Transverse colon (tissue), 4 donors: ENCODE measurements around the gene ABCA1. TPM values are rescaled to one million over a fixed set of nuclear protein-coding genes. Genes with fewer than 3 reads are reported as not detected.

ENCODE experiments used
- DNase-seq: peaks from one replicate; pipeline ENCODE4 v3.0.0-alpha.2; 2019
- H3K27ac ChIP-seq, 4 donors: fragments of 200-600 bp; sonication (generic); 2 replicates each; pipeline ENCODE4 v1.5.1; 2016 to 2018; ENCODE audit warnings: inconsistent platforms in 4 of 4
- H3K27me3 ChIP-seq: fragments of 200-600 bp; sonication (generic); 2 replicates; pipeline ENCODE4 v1.5.1; 2017; ENCODE audit warnings: inconsistent platforms
- H3K36me3 ChIP-seq, 4 donors: fragments of 200-600 bp; sonication (generic); 2 replicates each; pipeline ENCODE4 v1.5.1; 2017 to 2019; ENCODE audit warnings: inconsistent platforms in 4 of 4
- H3K4me1 ChIP-seq, 4 donors: fragments of 200-600 bp; sonication (generic); 2 replicates each; pipeline ENCODE4 v1.5.1; 2017 to 2020; ENCODE audit warnings: inconsistent platforms in 4 of 4
- H3K4me3 ChIP-seq, 4 donors: fragments of 200-600 bp; sonication (generic); 1 replicate in 1 of 4; 2 replicates in 3 of 4; pipeline versions ENCODE4 v1.5.1 to v1.6.1; 2017 to 2019; ENCODE audit warnings: inconsistent platforms in 4 of 4
- H3K9me3 ChIP-seq, 2 donors: fragments of 200-600 bp; sonication (generic); 2 replicates each; pipeline ENCODE4 v1.5.1; 2017 to 2019; ENCODE audit warnings: inconsistent platforms in 2 of 2
- CTCF ChIP-seq, 5 experiments: fragments of 200-600 bp in 3 of 5; fragments of 450-650 bp in 2 of 5; sonication (generic) in 3 of 5; IDR thresholded peaks; 1 replicate in 2 of 5; 2 replicates in 3 of 5; pipeline ENCODE4 v1.5.1; 2016 to 2017; ENCODE audit warnings: antibody characterized with exemption in 5 of 5, inconsistent platforms in 3 of 5, mild to moderate bottlenecking in 2 of 5, moderate library complexity in 1 of 5
- EP300 ChIP-seq: sonication (generic); formaldehyde crosslinking; IDR thresholded peaks from one replicate; pipeline ENCODE4 v1.6.1; 2017; ENCODE audit warnings: antibody characterized with exemption, low read depth
- POLR2A ChIP-seq: fragments of 450-650 bp; IDR thresholded peaks from one replicate; pipeline ENCODE4 v1.6.1; 2016; ENCODE audit warnings: antibody characterized with exemption, mild to moderate bottlenecking, moderate library complexity
- POLR2AphosphoS5 ChIP-seq, 3 donors: sonication (generic); formaldehyde crosslinking; IDR thresholded peaks; one replicate each; pipeline ENCODE4 v1.6.1; 2016; ENCODE audit warnings: antibody characterized with exemption in 3 of 3
- WGBS, 2 donors: methylation state at CpG; one replicate each; pipeline ENCODE4 v1.1.5; 2018; ENCODE audit warnings: low coverage in 1 of 2; 5-methylcytosine and 5-hydroxymethylcytosine counted together
- in situ Hi-C, 4 donors: fragments of 200-750 bp; cut with MboI; loops; one replicate each; pipeline versions ENCODE4 v1.15.0 to v1.15.1; 2017; ENCODE audit warnings: low sequenced_read_pairs in 3 of 4, low pct_ligation_motif_present in 1 of 4, low pct_unique_long_range_greater_than_20kb in 1 of 4
- intact Hi-C: fragments of 100-400 bp; cut with DNase I; formaldehyde crosslinking; loops from one replicate; pipeline ENCODE4 v1.15.1; 2023; ENCODE audit warnings: low total_unique reads
- total RNA-seq, 4 donors: library from RNA; depleted of rRNA; stranded (reverse); fragments of >200 nt; gene quantifications; one replicate each; pipeline ENCODE4 v1.1.0, GENCODE V29; 2016

The ABCA1 gene
- total RNA-seq, 4 donors from 2014 or later, result 20.5 to 67.3 (median 60.5) TPM

GRCh38 chr9:104863180-104863883, 64.6 kb downstream of the ABCA1 start:
- peak; percentile 57 to 76 (median 64) for TF ChIP-seq CTCF (IDR thresholded peaks at IDR 0.05)
- TF ChIP-seq POLR2AphosphoS5 (IDR thresholded peaks at IDR 0.05), result no peak
- Histone ChIP-seq H3K27me3 (no peaks in the 10 kb centered on the region), H3K36me3 (peaks cover 0 to 18% (median 6%) of the 10 kb centered on the region in 4 donors), H3K4me3 (no peak overlapping the region), H3K4me1 (peaks cover 9 to 55% (median 26%) of the 10 kb centered on the region in 4 donors), H3K9me3 (no peaks in the 10 kb centered on the region), H3K27ac (peak overlapping the region; percentile 47 to 55 (median 52))
- in situ Hi-C loops (loop anchor here in 3 of 4 donors (10.0 to 25.0 kb wide), 4 partner anchors 61 to 551 kb away; partner anchors contain the start of gene ABCA1 (in 1 of the 3)), intact Hi-C loops (loop anchor here (10.0 kb wide), 1 partner anchor 551 kb away; no protein-coding TSS in a partner anchor)
- DNase-seq, result peak; percentile 32
- WGBS, 2 donors, result 33 to 37% methylated on average over 4 of the region's 4 CpGs

GRCh38 chr9:104861397-104861796, 66.6 kb downstream of the ABCA1 start:
- Histone ChIP-seq H3K4me3 (no peak overlapping the region), H3K27me3 (no peaks in the 10 kb centered on the region), H3K36me3 (peaks cover 0 to 15% (median 6%) of the 10 kb centered on the region in 4 donors), H3K27ac (peak overlapping the region in 3 of 4 donors; percentile 17 to 52 (median 18)), H3K4me1 (peaks cover 9 to 52% (median 26%) of the 10 kb centered on the region in 4 donors), H3K9me3 (no peaks in the 10 kb centered on the region)
- in situ Hi-C loops (loop anchor here in 3 of 4 donors (10.0 to 25.0 kb wide), 4 partner anchors 63 to 553 kb away; partner anchors contain the start of gene ABCA1 (in 1 of the 3)), intact Hi-C loops (loop anchor here (10.0 kb wide), 1 partner anchor 553 kb away; no protein-coding TSS in a partner anchor)
- DNase-seq, result no peak
- TF ChIP-seq EP300, result no peak
- no peak for TF ChIP-seq CTCF (IDR thresholded peaks at IDR 0.05)
- no peak for TF ChIP-seq POLR2A
- no peak for TF ChIP-seq POLR2AphosphoS5 (IDR thresholded peaks at IDR 0.05)
- WGBS, 2 donors, result 49 to 76% methylated on average over 2 of the region's 2 CpGs

- Histone ChIP-seq H3K9me3 (no peaks in the 10 kb centered on the region), H3K36me3 (peaks cover 0 to 15% (median 7%) of the 10 kb centered on the region in 4 donors), H3K27me3 (no peaks in the 10 kb centered on the region), H3K4me3 (no peak overlapping the region), H3K27ac (peak overlapping the region; percentile 17 to 52 (median 32)), H3K4me1 (peaks cover 9 to 41% (median 24%) of the 10 kb centered on the region in 4 donors)
- TF ChIP-seq POLR2AphosphoS5 (IDR thresholded peaks at IDR 0.05) (no peak), POLR2A (no peak), CTCF (IDR thresholded peaks at IDR 0.05) (no peak), EP300 (no peak)
- no peak for DNase-seq
- intact Hi-C loops, result loop anchor here (10.0 kb wide), 1 partner anchor 555 kb away; no protein-coding TSS in a partner anchor
- 45 to 64% methylated on average over 2 of the region's 2 CpGs for WGBS, 2 donors
- in situ Hi-C loops, result loop anchor here in 3 of 4 donors (10.0 to 25.0 kb wide), 4 partner anchors 65 to 555 kb away; partner anchors contain the start of gene ABCA1 (in 1 of the 3)
These were observed 67.7 kb downstream of the ABCA1 start for GRCh38 chr9:104860263-104860662.

GRCh38 chr9:104858846-104859245, 69.1 kb downstream of the ABCA1 start:
- 33 to 37% methylated on average over 1 of the region's 1 CpG for WGBS, 2 donors
- H3K4me3 ChIP-seq, result no peak overlapping the region
- no peaks in the 10 kb centered on the region for H3K27me3 ChIP-seq
- intact Hi-C loops, result no loop called here
- no peaks in the 10 kb centered on the region for H3K9me3 ChIP-seq
- DNase-seq, result no peak
- H3K4me1 ChIP-seq, result peaks cover 0 to 35% (median 14%) of the 10 kb centered on the region in 4 donors
- H3K27ac ChIP-seq, result peak overlapping the region in 3 of 4 donors; percentile 8 to 52 (median 37)
- TF ChIP-seq CTCF (IDR thresholded peaks at IDR 0.05), result no peak
- TF ChIP-seq POLR2AphosphoS5 (IDR thresholded peaks at IDR 0.05), result no peak
- TF ChIP-seq EP300, result no peak
- TF ChIP-seq POLR2A, result no peak
- in situ Hi-C loops, result loop anchor here in 1 of 4 donors (25.0 kb wide), 1 partner anchor 553 kb away; no protein-coding TSS in a partner anchor
- peaks cover 0 to 17% (median 7%) of the 10 kb centered on the region in 4 donors for H3K36me3 ChIP-seq
